WTC11 (cell line): ENCODE results near the gene EXD3.

Experiments used
- ATF1 ChIP-seq: sonication (generic); formaldehyde crosslinking; IDR thresholded peaks from 2 replicates; pipeline ENCODE4 v1.8.1; 2023; ENCODE audit warnings: mild to moderate bottlenecking, moderate library complexity, missing genetic modification reagents
- CREM ChIP-seq: sonication (generic); formaldehyde crosslinking; IDR thresholded peaks from 2 replicates; pipeline ENCODE4 v1.8.1; 2022; ENCODE audit warnings: mild to moderate bottlenecking, missing genetic modification reagents, moderate library complexity
- CTCF ChIP-seq: fragments of 200-600 bp; IDR thresholded peaks from 2 replicates; pipeline ENCODE4 v1.8.0; 2022; ENCODE audit warnings: antibody characterized with exemption
- ELF4 ChIP-seq: sonication (generic); formaldehyde crosslinking; IDR thresholded peaks from 2 replicates; pipeline ENCODE4 v1.8.1; 2022; ENCODE audit warnings: low read depth, mild to moderate bottlenecking, moderate library complexity, missing genetic modification reagents
- JUN ChIP-seq: sonication (generic); formaldehyde crosslinking; IDR thresholded peaks from 2 replicates; pipeline ENCODE4 v1.8.0; 2023; ENCODE audit warnings: mild to moderate bottlenecking, missing genetic modification reagents
- MAX ChIP-seq: sonication (generic); formaldehyde crosslinking; IDR thresholded peaks from 2 replicates; pipeline ENCODE4 v1.8.0; 2022; ENCODE audit warnings: mild to moderate bottlenecking, missing genetic modification reagents
- NFYB ChIP-seq: sonication (generic); formaldehyde crosslinking; conservative IDR thresholded peaks from 2 replicates; pipeline ENCODE4 v1.8.0; 2022; ENCODE audit warnings: low read depth, missing genetic modification reagents
- TCF7 ChIP-seq: sonication (generic); formaldehyde crosslinking; IDR thresholded peaks from 2 replicates; pipeline ENCODE4 v1.8.0; 2022; ENCODE audit warnings: mild to moderate bottlenecking, low read depth, missing genetic modification reagents, moderate library complexity
- USF2 ChIP-seq: sonication (generic); formaldehyde crosslinking; IDR thresholded peaks from 2 replicates; pipeline ENCODE4 v1.8.1; 2023; ENCODE audit warnings: mild to moderate bottlenecking, missing genetic modification reagents, moderate library complexity
- ZNF416 ChIP-seq: fragments of 250-450 bp; sonication (Bioruptor Pico); IDR thresholded peaks from 2 replicates; pipeline ENCODE4 v1.9.0; 2021; ENCODE audit warnings: mild to moderate bottlenecking, inconsistent platforms
- TF ChIP-seq, protein P1 (sequence below): fragments of 250-450 bp; sonication (Bioruptor Pico); IDR thresholded peaks from 2 replicates; pipeline ENCODE4 v2.1.2; 2022; ENCODE audit warnings: mild to moderate bottlenecking, moderate library complexity
- TF ChIP-seq, protein P2 (sequence below): sonication (generic); formaldehyde crosslinking; IDR thresholded peaks from 2 replicates; pipeline ENCODE4 v1.8.1; 2022; ENCODE audit warnings: low read depth, missing genetic modification reagents, borderline replicate concordance
- TF ChIP-seq, protein P3 (sequence below): sonication (generic); formaldehyde crosslinking; IDR thresholded peaks from 2 replicates; pipeline ENCODE4 v1.8.1; 2022; ENCODE audit warnings: mild to moderate bottlenecking, missing genetic modification reagents, moderate library complexity, borderline replicate concordance

DNA sequence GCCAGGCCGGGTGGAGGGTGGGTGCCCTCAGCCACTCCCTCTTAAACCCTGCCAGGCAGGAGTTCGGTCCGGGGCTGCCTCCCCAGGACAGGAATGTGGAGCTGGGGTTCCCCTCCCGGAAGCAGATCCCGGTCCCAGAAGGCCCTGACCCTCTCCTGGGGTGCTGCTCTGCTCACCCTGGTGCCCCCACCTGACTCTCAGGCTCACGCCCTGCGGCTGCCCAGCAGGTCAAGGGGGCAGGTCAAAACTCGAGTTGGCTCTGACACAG, 117.2 kb downstream of the EXD3 start:
- no peak for TF ChIP-seq CTCF
- no peak for TF ChIP-seq ELF4 (CRISPR knock-in tag)
- no peak for TF ChIP-seq MAX (CRISPR knock-in tag)
- no peak for TF ChIP-seq JUN
- TF ChIP-seq, protein P1, sequence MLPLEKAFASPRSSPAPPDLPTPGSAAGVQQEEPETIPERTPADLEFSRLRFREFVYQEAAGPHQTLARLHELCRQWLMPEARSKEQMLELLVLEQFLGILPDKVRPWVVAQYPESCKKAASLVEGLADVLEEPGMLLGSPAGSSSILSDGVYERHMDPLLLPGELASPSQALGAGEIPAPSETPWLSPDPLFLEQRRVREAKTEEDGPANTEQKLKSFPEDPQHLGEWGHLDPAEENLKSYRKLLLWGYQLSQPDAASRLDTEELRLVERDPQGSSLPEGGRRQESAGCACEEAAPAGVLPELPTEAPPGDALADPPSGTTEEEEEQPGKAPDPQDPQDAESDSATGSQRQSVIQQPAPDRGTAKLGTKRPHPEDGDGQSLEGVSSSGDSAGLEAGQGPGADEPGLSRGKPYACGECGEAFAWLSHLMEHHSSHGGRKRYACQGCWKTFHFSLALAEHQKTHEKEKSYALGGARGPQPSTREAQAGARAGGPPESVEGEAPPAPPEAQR (CRISPR knock-in tag): no peak
- no peak for TF ChIP-seq ZNF416 (CRISPR knock-in tag)
- TF ChIP-seq CREM (CRISPR knock-in tag): no peak
- TF ChIP-seq ATF1 (CRISPR knock-in tag): no peak
- TF ChIP-seq, protein P2, sequence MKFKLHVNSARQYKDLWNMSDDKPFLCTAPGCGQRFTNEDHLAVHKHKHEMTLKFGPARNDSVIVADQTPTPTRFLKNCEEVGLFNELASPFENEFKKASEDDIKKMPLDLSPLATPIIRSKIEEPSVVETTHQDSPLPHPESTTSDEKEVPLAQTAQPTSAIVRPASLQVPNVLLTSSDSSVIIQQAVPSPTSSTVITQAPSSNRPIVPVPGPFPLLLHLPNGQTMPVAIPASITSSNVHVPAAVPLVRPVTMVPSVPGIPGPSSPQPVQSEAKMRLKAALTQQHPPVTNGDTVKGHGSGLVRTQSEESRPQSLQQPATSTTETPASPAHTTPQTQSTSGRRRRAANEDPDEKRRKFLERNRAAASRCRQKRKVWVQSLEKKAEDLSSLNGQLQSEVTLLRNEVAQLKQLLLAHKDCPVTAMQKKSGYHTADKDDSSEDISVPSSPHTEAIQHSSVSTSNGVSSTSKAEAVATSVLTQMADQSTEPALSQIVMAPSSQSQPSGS (CRISPR knock-in tag): no peak
- TF ChIP-seq NFYB: no peak
- TF ChIP-seq TCF7 (CRISPR knock-in tag): no peak
- no peak for TF ChIP-seq USF2 (CRISPR knock-in tag)
- TF ChIP-seq, protein P3, sequence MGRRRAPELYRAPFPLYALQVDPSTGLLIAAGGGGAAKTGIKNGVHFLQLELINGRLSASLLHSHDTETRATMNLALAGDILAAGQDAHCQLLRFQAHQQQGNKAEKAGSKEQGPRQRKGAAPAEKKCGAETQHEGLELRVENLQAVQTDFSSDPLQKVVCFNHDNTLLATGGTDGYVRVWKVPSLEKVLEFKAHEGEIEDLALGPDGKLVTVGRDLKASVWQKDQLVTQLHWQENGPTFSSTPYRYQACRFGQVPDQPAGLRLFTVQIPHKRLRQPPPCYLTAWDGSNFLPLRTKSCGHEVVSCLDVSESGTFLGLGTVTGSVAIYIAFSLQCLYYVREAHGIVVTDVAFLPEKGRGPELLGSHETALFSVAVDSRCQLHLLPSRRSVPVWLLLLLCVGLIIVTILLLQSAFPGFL (CRISPR knock-in tag): no peak
